Epithelial cell of esophagus (primary cell): ENCODE measurements around the gene TDRD7.

Source experiments
- DNase-seq: peaks from one replicate; pipeline ENCODE4 v3.0.0; 2010; ENCODE audit warnings: low read depth
- H3K4me3 ChIP-seq: 2 replicates; pipeline ENCODE4 v1.5.1; 2011; ENCODE audit warnings: mild to moderate bottlenecking, low read length, control low read depth
- CTCF ChIP-seq: IDR thresholded peaks from 2 replicates; pipeline ENCODE4 v1.5.1; 2011; ENCODE audit warnings: low read depth, mild to moderate bottlenecking, low read length, control low read depth, inconsistent platforms; ENCODE audit not compliant: insufficient read depth; ENCODE audit errors: missing control alignments

TDRD7 gene

GRCh38 chr9:97425336-97425972 is 13.6 kb downstream of the TDRD7 start:
- TF ChIP-seq CTCF = no peak
- H3K4me3 ChIP-seq = no peak overlapping the region
- DNase-seq = no peak

- H3K4me3 ChIP-seq = no peak overlapping the region
- DNase-seq = peak; percentile 15
- TF ChIP-seq CTCF = no peak
Observed at GRCh38 chr9:97425973-97426336, 14.1 kb downstream of the TDRD7 start.

GRCh38 chr9:97427885-97428284 is 16.0 kb downstream of the TDRD7 start:
- DNase-seq = no peak
- no peak overlapping the region for H3K4me3 ChIP-seq
- no peak for TF ChIP-seq CTCF

GRCh38 chr9:97430316-97431043 is 18.6 kb downstream of the TDRD7 start:
- TF ChIP-seq CTCF = no peak
- no peak for DNase-seq
- no peak overlapping the region for H3K4me3 ChIP-seq

- H3K4me3 ChIP-seq = no peak overlapping the region
- TF ChIP-seq CTCF = no peak
- DNase-seq = no peak
Observed at GRCh38 chr9:97431044-97431441, 19.1 kb downstream of the TDRD7 start.

GRCh38 chr9:97431549-97432143 is 19.8 kb downstream of the TDRD7 start:
- DNase-seq = no peak
- no peak for TF ChIP-seq CTCF
- no peak overlapping the region for H3K4me3 ChIP-seq

- TF ChIP-seq CTCF = no peak
- H3K4me3 ChIP-seq = no peak overlapping the region
- no peak for DNase-seq
Observed at GRCh38 chr9:97437051-97437600, 25.2 kb downstream of the TDRD7 start.
